Endothelial cell of umbilical vein (primary cell): ENCODE measurements around the gene GRIK1.

Experiments
- CTCF ChIP-seq, 2 donors: IDR thresholded peaks; 1 replicate in 1 of 2; 2 replicates in 1 of 2; pipeline ENCODE4 v1.5.1; 2011; ENCODE audit warnings: low read length in 2 of 2, mild to moderate bottlenecking in 2 of 2, moderate library complexity in 2 of 2, control low read depth in 1 of 2, inconsistent platforms in 1 of 2, low read depth in 1 of 2; ENCODE audit not compliant: insufficient read depth in 1 of 2; ENCODE audit errors: extremely low read depth in 1 of 2
- EZH2 ChIP-seq: IDR thresholded peaks from 2 replicates; pipeline ENCODE4 v1.6.1; 2012; ENCODE audit warnings: borderline replicate concordance, low read depth, mild to moderate bottlenecking, moderate library complexity, low read length, inconsistent platforms; ENCODE audit not compliant: severe bottlenecking
- FOS ChIP-seq: IDR thresholded peaks from 2 replicates; pipeline ENCODE4 v1.6.1; 2011; ENCODE audit warnings: mild to moderate bottlenecking, low read length, moderate library complexity, borderline replicate concordance; ENCODE audit not compliant: insufficient read depth
- GATA2 ChIP-seq: IDR thresholded peaks from 2 replicates; pipeline ENCODE4 v1.7.0; 2011; ENCODE audit warnings: low read depth, mild to moderate bottlenecking, moderate library complexity, mixed read lengths, low read length; ENCODE audit not compliant: insufficient read length, insufficient read depth
- JUN ChIP-seq: IDR thresholded peaks from 2 replicates; pipeline ENCODE4 v1.6.1; 2011; ENCODE audit warnings: borderline replicate concordance, low read depth; ENCODE audit not compliant: insufficient read length, insufficient read depth
- MAX ChIP-seq: IDR thresholded peaks from 2 replicates; pipeline ENCODE4 v1.6.1; 2011; ENCODE audit not compliant: insufficient read depth, insufficient read length
- POLR2A ChIP-seq: IDR thresholded peaks from 2 replicates; pipeline ENCODE4 v1.6.1; 2012; ENCODE audit warnings: low read depth, mild to moderate bottlenecking, control low read depth, low read length
- POLR2AphosphoS5 ChIP-seq: IDR thresholded peaks from 2 replicates; pipeline ENCODE4 v1.6.1; 2012; ENCODE audit warnings: low read depth, mild to moderate bottlenecking, control low read depth, low read length, moderate library complexity; ENCODE audit not compliant: insufficient read depth

GRCh38 chr21:29660047-29660720 is 279.6 kb downstream of the GRIK1 start:
- TF ChIP-seq EZH2 (no peak), CTCF (IDR thresholded peaks at IDR 0.05; ENCODE audit: extremely low read depth in 1 of 2, insufficient read depth in 1 of 2, low read depth in 1 of 2, low read length in 2 of 2) (no peak), POLR2A (no peak), JUN (no peak), MAX (no peak), POLR2AphosphoS5 (no peak), FOS (no peak), GATA2 (no peak)
